NCI-H128 (cell line): Measurements from ENCODE around the gene JAG2.

Experiments
- DNase-seq: peaks from one replicate; lab custom pipeline; 2025; ENCODE audit not compliant: unreplicated experiment; lab: John Stamatoyannopoulos, UW

JAG2 gene

DNA sequence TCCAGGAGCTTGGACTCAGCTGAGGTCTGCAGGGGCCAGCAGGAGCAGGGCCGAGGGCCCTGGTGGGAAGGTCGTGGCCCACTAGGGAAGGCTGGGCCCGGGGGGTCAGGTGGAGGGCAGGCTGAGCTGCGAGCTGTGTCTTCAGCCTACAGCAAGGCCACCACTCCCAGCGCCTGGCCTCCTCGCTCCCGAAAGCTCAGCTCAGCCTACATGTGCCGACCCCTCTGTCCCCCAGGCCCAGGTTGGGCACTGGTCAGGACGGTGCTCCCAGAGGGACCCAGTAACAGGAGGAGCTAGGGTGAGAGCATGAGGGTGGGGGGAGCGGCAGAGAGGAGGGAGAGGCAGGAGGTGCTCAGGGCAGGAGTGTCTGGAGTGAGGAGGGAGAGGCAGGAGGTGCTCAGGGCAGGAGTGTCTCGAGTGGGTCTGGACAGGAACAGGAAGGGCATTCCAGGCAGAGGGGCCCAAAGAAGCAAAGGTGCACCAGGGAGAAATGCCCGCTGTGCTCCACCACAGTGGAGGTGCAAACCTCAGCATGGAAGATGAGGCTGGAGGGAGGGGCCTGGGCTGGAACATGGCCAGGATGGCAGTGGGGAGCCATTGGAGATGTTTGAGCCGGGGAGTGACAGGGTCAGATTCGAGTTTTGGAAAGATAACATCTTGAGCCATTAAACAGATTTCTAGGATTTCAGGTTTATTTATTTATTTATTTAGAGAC, 74.2 kb downstream of the JAG2 start:
- no peak for DNase-seq

DNA sequence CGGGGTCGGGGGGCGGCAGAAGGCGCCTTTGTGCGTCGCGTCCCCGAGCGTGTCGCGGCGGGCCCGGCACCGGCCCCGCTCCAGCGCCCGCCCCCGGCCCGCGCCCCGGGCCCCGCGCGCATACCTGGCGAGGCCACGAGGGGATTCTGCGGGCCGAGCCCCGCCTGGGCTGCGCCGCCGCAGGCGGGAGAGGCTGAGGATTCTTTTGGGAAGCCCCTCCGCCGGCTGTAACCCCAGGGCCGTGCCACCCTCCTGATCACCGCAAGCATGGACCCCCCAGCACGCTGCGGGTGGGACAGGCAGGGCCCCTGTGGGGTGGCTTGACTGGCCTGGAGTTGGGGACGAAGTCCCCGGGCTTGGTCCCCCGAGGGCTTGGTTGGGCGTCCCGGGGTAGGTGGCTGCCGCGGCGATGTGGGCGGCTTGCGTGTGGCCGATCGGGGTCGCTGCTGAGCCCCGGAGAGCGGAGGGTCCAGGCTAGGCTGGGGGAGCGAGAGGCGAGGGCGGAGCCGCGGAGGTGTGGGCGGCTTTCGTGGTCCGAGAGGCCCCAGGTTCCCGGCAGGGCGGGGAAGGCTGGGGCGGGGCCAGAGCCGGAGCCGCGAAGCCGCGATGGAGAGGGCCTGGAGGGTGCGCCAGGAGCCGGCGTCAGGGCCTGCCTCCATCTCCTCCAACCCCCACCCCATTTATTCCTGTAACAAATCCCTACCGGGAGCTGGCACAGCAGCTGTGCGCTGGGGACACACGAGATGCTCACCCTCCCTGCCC, 75.0 kb downstream of the JAG2 start:
- no peak for DNase-seq

DNA sequence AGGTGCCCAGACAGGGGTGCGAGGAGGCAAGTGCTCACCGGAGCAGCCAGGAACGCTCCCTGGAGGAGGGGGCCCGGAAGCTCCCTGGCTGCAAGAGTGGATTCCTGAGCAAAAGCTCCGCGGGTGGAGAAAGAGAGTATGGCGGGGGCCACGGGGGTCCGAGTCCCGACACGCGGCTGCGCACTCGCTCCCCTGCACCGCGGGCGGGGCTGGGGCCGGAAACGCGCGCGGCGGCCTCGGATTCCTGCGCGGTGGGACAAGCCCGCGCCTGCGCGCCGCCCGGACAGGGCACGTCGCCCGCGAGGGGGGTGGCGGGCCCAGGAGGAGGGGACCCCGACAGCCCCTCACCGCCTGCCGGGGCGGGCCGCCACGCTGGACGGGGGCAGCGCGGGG, 75.5 kb downstream of the JAG2 start:
- DNase-seq = no peak

DNA sequence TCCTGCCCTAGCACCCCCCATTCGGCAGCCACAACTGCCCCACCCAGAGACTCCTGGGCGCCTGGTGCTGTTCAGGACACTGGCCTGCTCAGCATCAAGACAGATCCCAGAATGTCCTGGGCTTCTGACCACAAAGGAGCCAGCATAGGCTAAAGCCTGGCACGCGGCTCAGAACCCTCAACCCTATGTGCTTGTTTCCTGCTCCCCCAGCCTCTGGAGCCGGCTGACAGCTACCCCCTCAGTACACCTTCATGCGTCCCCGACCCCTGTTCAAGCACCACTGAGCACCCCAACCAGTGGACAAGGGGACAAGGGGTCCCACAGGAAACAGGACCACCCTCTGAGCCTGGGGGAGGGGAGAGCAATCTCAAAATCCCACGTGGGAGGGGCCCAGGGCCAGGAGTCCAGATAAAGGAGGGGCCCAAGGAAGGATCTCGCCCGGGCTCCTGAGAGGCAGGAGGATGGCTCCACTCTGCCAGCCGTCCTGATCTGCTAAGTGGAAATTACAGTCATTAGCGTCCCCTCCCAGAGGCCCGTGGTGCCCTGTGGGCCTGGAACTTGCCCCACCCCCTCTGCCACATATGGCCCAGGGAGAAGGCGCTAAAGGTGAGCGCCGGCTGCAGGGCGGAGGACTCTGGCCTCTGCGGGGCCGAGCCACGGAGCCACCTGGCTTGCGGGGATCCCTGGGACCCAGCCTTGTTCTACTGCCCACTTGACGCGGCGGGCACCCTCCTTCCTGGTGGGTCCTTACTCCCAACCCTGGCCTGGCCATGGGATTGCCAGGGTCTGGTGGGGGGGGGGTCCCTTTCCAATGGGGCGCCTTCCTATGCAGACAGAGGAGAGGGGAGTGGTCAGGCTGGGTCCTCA, 76.2 kb downstream of the JAG2 start:
- DNase-seq = no peak

DNA sequence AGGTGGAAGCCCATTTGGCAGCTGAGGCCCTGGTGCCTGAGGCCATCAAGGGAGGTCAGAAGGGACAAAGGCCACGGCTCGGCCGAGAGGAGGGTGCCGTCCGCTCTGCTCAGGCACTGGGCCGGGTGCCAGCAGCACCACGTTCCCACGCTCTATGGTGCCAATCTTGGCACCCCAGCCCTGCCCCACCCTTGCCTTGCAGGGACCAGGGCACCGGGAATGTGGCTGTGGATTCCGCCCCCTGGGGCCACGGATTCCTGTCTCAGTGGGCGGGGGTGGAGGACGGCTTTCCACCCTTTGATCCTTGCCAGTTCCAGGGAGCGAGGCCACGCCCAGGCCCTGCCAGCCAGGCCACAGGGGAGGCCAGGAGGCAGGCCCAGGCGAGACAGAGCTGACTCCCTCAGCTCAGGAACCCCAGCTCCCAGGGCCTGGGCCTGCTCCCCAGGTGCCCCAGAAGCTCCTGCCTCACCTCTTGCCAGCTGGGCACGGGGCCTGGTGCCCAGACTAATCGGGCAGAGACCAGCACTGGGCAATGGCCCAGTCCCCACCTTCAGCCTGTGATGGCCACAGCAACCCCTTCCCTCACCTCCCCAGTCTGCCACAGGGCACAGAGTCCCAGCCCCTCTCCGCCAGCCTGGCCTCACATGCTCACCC, 76.9 kb downstream of the JAG2 start:
- DNase-seq = no peak

DNA sequence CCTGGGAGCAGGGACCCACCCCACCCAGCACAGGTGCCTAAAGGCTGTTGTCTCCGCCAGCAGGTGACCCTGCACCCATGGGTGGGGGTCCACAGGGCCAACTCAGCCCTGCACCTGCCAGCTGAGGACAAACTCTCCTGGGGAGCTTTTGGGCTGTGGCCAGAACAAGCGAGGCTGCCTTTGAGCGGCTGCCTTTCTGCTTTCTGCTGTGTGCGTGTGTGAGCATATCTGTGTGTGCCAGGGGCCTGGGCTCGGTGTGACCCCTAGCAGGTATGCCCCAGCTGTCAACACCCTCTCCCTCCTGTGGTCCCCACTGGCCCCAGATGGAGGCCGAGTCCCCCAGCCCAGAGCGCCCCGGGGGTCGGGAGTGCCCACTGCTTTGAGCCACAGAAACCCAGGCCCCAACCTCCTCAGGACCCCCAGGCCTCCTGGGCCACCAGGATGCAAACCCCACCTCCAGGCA, 77.5 kb downstream of the JAG2 start:
- no peak for DNase-seq
